HG03196 (cell line): ENCODE results near the gene ABHD6.
"Not testable (repeated sequence)": the region's sequence is repeated elsewhere in the genome, so short reads cannot be mapped to it uniquely, and the experiment has no call there.

Experiments used
- ATAC-seq: cut with Tn5 transposase; IDR thresholded peaks from one replicate; pipeline ENCODE4 v1.9.1; 2021; ENCODE audit not compliant: unreplicated experiment

Gene ABHD6

DNA sequence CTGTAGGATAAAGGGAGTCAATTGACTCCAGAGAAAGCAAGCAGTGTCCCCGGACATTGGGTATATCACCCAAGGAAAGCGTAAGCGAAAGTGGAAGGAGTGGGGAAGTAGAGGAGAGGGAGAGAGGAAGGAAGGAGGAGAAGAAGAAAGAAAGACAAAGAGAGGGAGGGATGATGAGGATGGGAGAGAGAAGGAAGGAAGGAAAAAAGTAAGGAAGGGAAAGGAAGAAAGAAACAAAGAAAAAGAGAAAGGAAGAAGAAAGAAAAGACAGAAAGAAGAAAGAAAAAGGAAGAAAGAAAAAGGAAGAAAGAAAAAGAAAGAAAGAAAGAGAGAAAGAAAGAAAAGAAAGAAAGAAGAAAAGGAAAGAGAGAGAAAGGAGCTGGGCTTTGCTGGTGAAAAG is 27.7 kb upstream of the ABHD6 start:
- no peak for ATAC-seq

DNA sequence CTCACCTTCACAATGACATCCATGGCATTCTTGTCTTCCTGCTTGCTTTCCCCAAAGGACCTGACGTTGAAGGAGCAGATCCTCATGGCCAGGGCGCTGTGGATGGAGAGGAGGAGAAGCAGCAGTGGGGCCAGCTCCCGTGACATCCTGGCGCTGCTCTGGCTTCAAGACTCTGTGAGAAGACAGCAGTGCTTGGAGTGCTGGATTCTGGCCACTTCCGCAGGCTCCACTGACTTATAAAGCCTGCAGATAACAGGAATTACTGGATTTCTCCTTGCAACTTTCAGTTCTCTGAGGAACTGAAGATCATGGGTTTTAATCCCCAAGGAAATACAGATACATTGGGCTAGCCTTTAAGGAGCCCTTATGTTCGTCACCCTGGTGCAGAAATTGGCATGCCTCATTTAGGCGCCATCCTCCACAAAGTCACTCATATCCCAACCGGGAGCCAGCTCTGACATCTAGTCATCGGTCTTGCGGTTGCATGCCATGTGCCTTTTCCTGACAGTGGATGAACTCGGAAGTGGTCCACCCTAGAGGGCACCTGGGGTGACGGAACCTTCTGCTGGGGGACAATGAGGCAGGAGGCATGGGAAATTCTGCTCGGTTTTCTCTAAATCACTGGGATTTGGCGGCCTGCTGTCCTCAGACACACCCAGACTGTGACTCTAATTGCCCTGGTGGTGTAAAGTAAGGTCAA is 26.7 kb upstream of the ABHD6 start, which contains the start of gene DNASE1L3:
TSS of gene DNASE1L3 (minus strand) at position 212 of the 700 bp plus-strand sequence. CDS start at position 146, 66 bp downstream.
- ATAC-seq = no peak

GRCh38 chr3:58214484-58215316 is 22.9 kb upstream of the ABHD6 start:
- ATAC-seq = peak; percentile 77

DNA sequence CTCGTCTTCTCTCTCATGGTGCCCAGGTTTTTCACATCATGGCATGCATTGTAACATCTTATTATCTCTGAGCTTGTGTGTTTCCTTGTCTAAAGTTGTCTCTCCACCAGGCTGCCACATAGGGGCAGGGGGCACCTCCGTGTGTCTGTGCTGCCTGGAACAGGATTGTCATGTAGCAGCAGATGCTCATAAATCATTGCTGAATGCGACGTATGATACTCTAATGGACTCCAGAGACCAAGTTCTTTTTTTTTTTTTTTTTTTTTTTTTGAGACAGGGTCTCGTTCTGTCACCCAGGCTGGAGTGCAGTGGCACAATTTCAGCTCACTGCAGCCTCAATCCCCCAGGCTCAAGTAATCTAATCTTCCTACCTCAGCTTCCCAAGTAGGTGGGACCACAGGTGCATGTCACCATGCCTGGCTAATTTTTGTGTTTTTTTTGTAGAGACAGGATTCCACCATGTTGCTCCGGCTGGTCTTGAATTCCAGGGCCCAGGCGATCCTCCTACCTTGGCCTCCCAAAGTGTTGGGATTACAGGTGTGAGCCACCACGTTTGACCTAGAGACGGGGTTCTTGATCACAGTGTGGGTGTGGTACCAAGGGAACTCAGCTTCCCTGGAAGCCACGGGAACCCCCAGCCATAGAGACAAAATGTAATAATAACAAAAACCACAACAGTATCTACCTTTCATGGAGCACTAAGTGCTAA is 22.1 kb upstream of the ABHD6 start:
- ATAC-seq = no peak

DNA sequence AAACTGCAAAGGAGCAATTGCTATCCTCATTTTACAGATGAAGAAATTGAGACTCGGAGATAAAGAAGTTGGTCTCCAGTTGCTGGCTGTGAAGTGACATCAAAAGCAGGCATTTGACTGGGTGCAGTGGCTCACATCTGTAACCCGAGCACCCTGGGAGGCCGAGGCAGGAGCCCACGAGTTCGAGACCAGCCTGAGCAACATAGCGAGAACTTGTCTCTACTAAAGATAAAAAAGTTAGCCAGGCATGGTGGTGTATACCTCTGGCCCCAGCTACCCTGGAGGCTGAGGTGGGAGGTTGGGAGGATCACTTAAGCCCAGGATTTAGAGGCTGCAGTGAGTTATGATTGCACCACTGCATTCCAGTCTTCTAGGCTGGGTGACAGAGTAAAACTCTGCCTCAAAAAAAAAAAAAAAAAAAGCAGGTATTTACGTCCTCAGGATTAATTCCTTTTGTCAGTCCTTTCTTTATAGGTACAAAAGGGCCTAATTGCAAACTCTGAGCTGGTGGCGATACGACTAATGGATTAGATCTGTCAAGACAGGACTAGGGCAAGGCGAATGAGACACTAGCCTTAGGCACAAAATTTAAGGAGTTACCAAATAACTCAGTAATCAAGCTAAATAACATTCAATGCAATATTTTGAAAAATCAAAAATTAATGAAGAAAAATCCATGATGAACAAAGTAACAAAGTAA is 20.9 kb upstream of the ABHD6 start:
- ATAC-seq = no peak

DNA sequence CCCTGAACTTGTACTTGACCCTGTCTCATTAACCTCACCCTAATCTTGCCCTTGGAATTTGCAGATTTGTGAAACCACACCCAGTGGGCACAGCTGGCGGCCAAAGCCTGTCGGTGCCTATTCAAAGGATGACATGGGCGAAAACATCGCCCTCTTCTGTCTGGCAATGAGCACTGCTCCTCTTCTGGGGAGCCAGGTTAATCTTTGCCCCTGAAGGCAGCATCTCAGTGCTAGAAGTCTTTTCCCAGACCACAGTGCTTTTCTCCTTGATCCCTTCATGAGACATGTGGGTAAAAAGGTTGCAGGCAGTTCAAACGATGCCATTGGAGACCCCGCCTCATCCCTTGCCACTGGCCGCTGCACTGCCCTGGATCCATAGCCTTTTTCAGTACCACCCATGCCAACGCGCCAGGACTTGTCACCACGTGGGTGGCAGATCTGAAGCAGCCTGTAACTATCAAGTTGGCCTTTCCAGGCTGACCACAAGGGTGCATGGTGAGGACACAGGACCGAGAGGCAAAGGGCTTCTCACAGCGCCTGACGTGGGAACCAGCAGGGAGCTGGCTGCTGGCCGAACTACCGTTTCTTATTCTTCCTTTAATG is 20.3 kb upstream of the ABHD6 start:
- peak; percentile 42 for ATAC-seq

- ATAC-seq = no peak
Measured at GRCh38 chr3:58218904-58219303, 18.7 kb upstream of the ABHD6 start.

DNA sequence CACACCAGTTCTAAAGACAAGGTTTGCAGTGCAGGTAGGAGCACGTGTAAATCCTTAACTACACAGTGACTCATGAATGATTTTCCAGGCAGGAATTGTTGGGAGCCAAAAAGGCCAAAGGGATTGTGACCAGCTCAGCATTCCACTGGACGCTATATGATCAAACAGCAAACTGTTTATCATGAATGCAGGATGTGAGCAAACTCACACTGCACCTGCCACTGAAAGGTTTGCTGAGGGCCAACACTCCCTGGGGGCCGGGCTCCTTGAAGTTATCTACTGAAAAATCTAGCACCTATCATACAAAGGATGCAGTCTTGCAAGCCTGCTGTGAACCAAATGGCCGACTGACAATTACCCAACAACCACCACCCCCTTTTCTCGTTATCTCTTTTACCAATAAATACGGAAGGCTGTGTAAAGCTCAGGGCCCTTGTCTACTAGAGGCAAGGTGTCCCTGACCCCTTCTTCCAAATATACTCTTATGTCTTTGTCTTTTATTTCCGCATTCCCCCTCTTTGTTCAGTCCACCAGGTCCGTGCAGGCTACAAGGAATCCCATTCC is 15.3 kb upstream of the ABHD6 start:
- no peak for ATAC-seq

DNA sequence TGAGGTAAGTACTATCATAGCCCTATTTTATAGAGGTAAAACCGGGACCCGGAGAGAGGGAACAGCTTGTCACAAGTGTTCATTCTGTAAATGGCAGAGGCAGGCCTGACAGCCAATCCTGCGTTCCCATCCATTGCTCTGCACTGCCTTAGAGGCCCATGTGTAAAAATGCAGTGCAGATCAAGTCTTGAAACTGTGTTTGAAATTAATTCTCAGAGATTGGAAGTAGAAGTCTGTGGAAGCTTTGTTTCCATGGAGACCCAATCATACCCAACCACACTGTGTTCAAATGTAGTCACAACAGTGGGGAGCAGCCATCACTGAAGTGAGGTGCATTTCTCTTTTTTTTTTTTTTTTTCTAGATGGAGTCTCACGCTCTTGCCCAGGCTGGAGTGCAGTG is 13.7 kb upstream of the ABHD6 start:
- ATAC-seq = no peak

GRCh38 chr3:58227933-58228332 is 9.7 kb upstream of the ABHD6 start:
- not testable (repeated sequence) for ATAC-seq

- no peak for ATAC-seq
Measured at GRCh38 chr3:58230876-58231552, 6.6 kb upstream of the ABHD6 start.

- no peak for ATAC-seq
Measured at GRCh38 chr3:58231666-58232065, 5.9 kb upstream of the ABHD6 start.

DNA sequence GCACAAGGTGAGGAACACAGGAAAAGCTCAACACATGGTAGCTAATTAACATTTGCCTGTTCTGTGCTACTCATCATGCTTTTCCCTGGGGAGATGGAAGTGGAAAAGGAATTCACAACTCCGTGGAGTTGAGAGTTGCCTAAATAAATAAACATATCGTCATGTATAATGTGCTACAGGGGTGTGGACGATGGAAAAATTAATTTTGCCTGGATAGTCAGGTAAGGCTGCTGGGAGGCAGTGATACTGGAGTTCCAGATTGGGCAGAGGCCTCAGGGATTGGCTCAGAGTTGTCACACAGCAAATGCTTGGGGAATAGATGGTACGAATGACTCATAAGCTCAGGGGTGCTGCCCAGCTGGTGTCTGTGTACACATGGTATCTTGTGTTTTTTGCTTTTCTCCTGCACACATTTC is 3.1 kb upstream of the ABHD6 start:
- ATAC-seq = no peak

- no peak for ATAC-seq
Measured at GRCh38 chr3:58235970-58236369, 1.6 kb upstream of the ABHD6 start.

GRCh38 chr3:58236527-58237237 is 910 bp upstream of the ABHD6 start:
- ATAC-seq = peak; percentile 1

- peak; percentile 22 for ATAC-seq
Measured at GRCh38 chr3:58237941-58238681, 519 bp downstream of the ABHD6 start.

GRCh38 chr3:58238830-58239229 is 1.2 kb downstream of the ABHD6 start:
- ATAC-seq = no peak

- no peak for ATAC-seq
Measured at GRCh38 chr3:58241306-58242044, 3.9 kb downstream of the ABHD6 start.
